ENCODE measurements around the gene CPED1.

CPED1 gene

GRCh38 chr7:121331574-121331973, 343.1 kb downstream of the CPED1 start:
- DNase-seq: no peak

GRCh38 chr7:121334376-121334775, 345.9 kb downstream of the CPED1 start:
- DNase-seq: no peak

GRCh38 chr7:121334875-121335648, 346.6 kb downstream of the CPED1 start:
- no peak for DNase-seq

- no peak for DNase-seq
Observed at GRCh38 chr7:121336579-121336978, 348.1 kb downstream of the CPED1 start.

- DNase-seq: peak in 1 of 2 experiments; percentile 21
Observed at GRCh38 chr7:121337398-121337797, 348.9 kb downstream of the CPED1 start.

- no peak for DNase-seq
Observed at GRCh38 chr7:121339082-121339481, 350.6 kb downstream of the CPED1 start.

GRCh38 chr7:121341933-121342332, 353.4 kb downstream of the CPED1 start:
- DNase-seq: no peak

GRCh38 chr7:121342631-121343030, 354.1 kb downstream of the CPED1 start:
- no peak for DNase-seq

- no peak for DNase-seq
Observed at GRCh38 chr7:121343302-121343701, 354.8 kb downstream of the CPED1 start.

GRCh38 chr7:121344093-121344492, 355.6 kb downstream of the CPED1 start:
- no peak for DNase-seq

GRCh38 chr7:121344497-121344896, 356.0 kb downstream of the CPED1 start:
- no peak for DNase-seq

All from NCI-H1930 (cell line).